ENCODE measurements around the gene GALNT7.

GRCh38 chr4:173289353-173289727, 120.7 kb downstream of the GALNT7 start:
- TF ChIP-seq EP300 (IDR thresholded peaks at IDR 0.05) (no peak), POLR2A (IDR thresholded peaks at IDR 0.05) (no peak)
